HL-60 (cell line): Measurements from ENCODE around the gene DNAH1.

Experiments
- DNase-seq, 2 experiments: peaks; one replicate each; pipeline ENCODE4 v3.0.0-alpha.2; 2010 to 2020; ENCODE audit warnings: low read depth in 1 of 2, low spot score in 1 of 2
- H3K27ac ChIP-seq: fragments of 250-450 bp; sonication (Bioruptor Pico); replicated peaks from 2 replicates; pipeline ENCODE4 v1.5.1; 2020; ENCODE audit warnings: mild to moderate bottlenecking, moderate library complexity
- H3K27me3 ChIP-seq: fragments of 250-450 bp; sonication (Bioruptor Pico); 2 replicates; pipeline ENCODE4 v1.5.1; 2021; ENCODE audit warnings: mild to moderate bottlenecking, moderate library complexity; ENCODE audit not compliant: insufficient read depth, poor library complexity, severe bottlenecking
- H3K4me3 ChIP-seq: replicated peaks from 2 replicates; pipeline ENCODE4 v1.5.1; 2011; ENCODE audit warnings: mild to moderate bottlenecking, control low read depth, low read length; ENCODE audit not compliant: insufficient read depth
- CTCF ChIP-seq: IDR thresholded peaks from one replicate; pipeline ENCODE4 v1.5.1; 2011; ENCODE audit warnings: low read length, control low read depth, inconsistent platforms; ENCODE audit not compliant: insufficient read depth
- GABPA ChIP-seq: IDR thresholded peaks from 2 replicates; pipeline ENCODE4 v1.6.1; 2012; ENCODE audit warnings: low read depth
- POLR2AphosphoS5 ChIP-seq: IDR thresholded peaks from 2 replicates; pipeline ENCODE4 v1.6.1; 2012; ENCODE audit warnings: low read depth
- REST ChIP-seq: IDR thresholded peaks from 2 replicates; pipeline ENCODE4 v1.6.1; 2012; ENCODE audit warnings: low read depth; ENCODE audit not compliant: insufficient replicate concordance
- SPI1 ChIP-seq: IDR thresholded peaks from 2 replicates; pipeline ENCODE4 v1.6.1; 2012; ENCODE audit warnings: low read depth, mild to moderate bottlenecking, borderline replicate concordance

The DNAH1 gene

GRCh38 chr3:52297242-52298148, 18.6 kb upstream of the DNAH1 start:
- no peak for TF ChIP-seq SPI1
- no peak for TF ChIP-seq REST
- no peak for TF ChIP-seq GABPA
- no peak for TF ChIP-seq CTCF
- TF ChIP-seq POLR2AphosphoS5 = no peak
- DNase-seq = peak in 1 of 2 experiments; percentile 54
- no peak overlapping the region for H3K4me3 ChIP-seq

GRCh38 chr3:52298149-52299098, 17.7 kb upstream of the DNAH1 start:
- no peak for TF ChIP-seq REST
- TF ChIP-seq SPI1 = no peak
- no peak for TF ChIP-seq CTCF
- no peak for TF ChIP-seq POLR2AphosphoS5
- no peak for TF ChIP-seq GABPA
- Histone ChIP-seq H3K27me3 (no peaks in the 10 kb centered on the region), H3K27ac (no peak overlapping the region), H3K4me3 (no peak overlapping the region)
- no peak for DNase-seq

More at GRCh38 chr3:52297242-52298148, 18.6 kb upstream of the DNAH1 start:
- H3K27me3 ChIP-seq = no peaks in the 10 kb centered on the region
- no peak overlapping the region for H3K27ac ChIP-seq

- no peak for TF ChIP-seq GABPA
- TF ChIP-seq POLR2AphosphoS5 = no peak
- no peak for TF ChIP-seq CTCF
- no peak for TF ChIP-seq REST
- TF ChIP-seq SPI1 = no peak
- no peak overlapping the region for H3K4me3 ChIP-seq
- no peak overlapping the region for H3K27ac ChIP-seq
- DNase-seq = no peak
- no peaks in the 10 kb centered on the region for H3K27me3 ChIP-seq
Measured at GRCh38 chr3:52299247-52299878, 16.8 kb upstream of the DNAH1 start.
